Osteoblast (primary cell): ENCODE measurements around the gene TNFRSF14. TPM values are rescaled to one million over a fixed set of nuclear protein-coding genes. Genes with fewer than 3 reads are reported as not detected.

ENCODE experiments used
- DNase-seq: peaks from one replicate; pipeline ENCODE4 v3.0.0; 2011; ENCODE audit warnings: low spot score, mixed read lengths; ENCODE audit not compliant: insufficient read length; ENCODE audit errors: missing footprints
- H2AFZ ChIP-seq: 2 replicates; pipeline ENCODE4 v1.6.0; 2011; ENCODE audit warnings: mild to moderate bottlenecking, low read length
- H3K27ac ChIP-seq: 2 replicates; pipeline ENCODE4 v1.5.1; 2011; ENCODE audit warnings: mild to moderate bottlenecking, low read depth, low read length, moderate library complexity
- H3K27me3 ChIP-seq: 2 replicates; pipeline ENCODE4 v1.6.0; 2012; ENCODE audit warnings: mild to moderate bottlenecking, control low read depth, inconsistent platforms, low read length, moderate library complexity; ENCODE audit not compliant: insufficient read depth
- H3K36me3 ChIP-seq: 2 replicates; pipeline ENCODE4 v1.5.1; 2011; ENCODE audit warnings: mild to moderate bottlenecking, low read length, control low read depth, moderate library complexity; ENCODE audit not compliant: insufficient read depth
- H3K4me1 ChIP-seq: 2 replicates; pipeline ENCODE4 v1.5.1; 2011; ENCODE audit warnings: mild to moderate bottlenecking, low read length, control low read depth, moderate library complexity; ENCODE audit not compliant: insufficient read depth
- H3K4me2 ChIP-seq: 2 replicates; pipeline ENCODE4 v1.6.0; 2011; ENCODE audit warnings: mild to moderate bottlenecking, low read length; ENCODE audit not compliant: insufficient read depth
- H3K4me3 ChIP-seq: fragments of 200-600 bp; sonication (generic); 3 replicates; pipeline ENCODE4 v1.5.1; 2012; ENCODE audit warnings: mild to moderate bottlenecking, low read length, inconsistent platforms; ENCODE audit not compliant: insufficient read depth
- H3K79me2 ChIP-seq: 2 replicates; pipeline ENCODE4 v1.6.0; 2012; ENCODE audit warnings: mild to moderate bottlenecking, low read length, control low read depth, inconsistent platforms; ENCODE audit not compliant: insufficient read depth
- H3K9me3 ChIP-seq: 2 replicates; pipeline ENCODE4 v1.5.1; 2011; ENCODE audit warnings: low read depth, low read length, control low read depth
- H4K20me1 ChIP-seq: 2 replicates; pipeline ENCODE4 v1.6.0; 2012; ENCODE audit warnings: mild to moderate bottlenecking, low read length, control low read depth; ENCODE audit not compliant: insufficient read depth
- CTCF ChIP-seq: IDR thresholded peaks from 2 replicates; pipeline ENCODE4 v1.5.1; 2011; ENCODE audit warnings: mild to moderate bottlenecking, low read depth, low read length, moderate library complexity; ENCODE audit errors: extremely low read depth
- total RNA-seq: library from RNA; depleted of rRNA; stranded (reverse); fragments of >200 nt; gene quantifications from 2 replicates; pipeline ENCODE4 v1.2.3, GENCODE V29; 2012

TNFRSF14 gene
- total RNA-seq, 1 donor: 36.6 TPM

DNA sequence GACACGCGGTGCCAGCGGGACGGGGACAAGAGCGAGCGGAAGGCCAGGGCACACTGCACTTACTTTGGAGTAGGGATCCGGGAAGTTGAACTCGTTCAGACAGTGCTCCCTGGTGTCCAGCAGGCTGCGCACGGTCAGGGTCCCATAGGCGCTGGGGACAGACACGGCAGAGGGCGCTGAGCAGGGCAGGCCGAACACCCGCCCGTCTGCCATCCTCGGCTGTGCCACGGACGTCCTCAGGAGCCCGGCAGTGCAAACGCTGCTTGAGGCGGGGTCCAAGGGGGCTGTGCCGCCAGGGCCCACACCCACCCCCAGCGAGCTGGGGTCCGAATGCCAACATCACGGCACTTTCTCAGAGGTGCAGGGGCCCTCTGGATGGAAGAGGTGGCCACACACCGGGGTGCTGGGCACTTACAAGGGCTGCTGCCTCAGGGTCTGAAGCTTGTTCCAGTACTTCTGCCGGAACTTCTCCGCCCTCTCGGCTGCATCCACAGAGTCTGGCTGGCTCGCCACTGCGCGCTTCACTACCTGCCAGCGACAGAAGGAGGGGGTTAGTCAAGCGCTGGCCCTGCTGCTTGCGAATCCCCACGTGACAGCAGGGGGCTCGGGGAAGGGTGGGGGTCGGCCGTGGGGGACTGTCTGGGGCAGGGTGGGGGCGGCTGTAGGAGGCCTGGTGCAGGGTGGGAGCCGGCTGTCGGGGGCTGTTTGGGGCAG lies 42.1 kb upstream of the TNFRSF14 start:
- H4K20me1 ChIP-seq: peaks cover 3% of the 10 kb centered on the region
- H3K4me1 ChIP-seq: no peaks in the 10 kb centered on the region
- H3K27me3 ChIP-seq: no peaks in the 10 kb centered on the region
- no peaks in the 10 kb centered on the region for H3K9me3 ChIP-seq
- no peaks in the 10 kb centered on the region for H3K79me2 ChIP-seq
- H3K4me2 ChIP-seq: no peak overlapping the region
- H3K27ac ChIP-seq: no peak overlapping the region
- no peak overlapping the region for H2AFZ ChIP-seq
- H3K36me3 ChIP-seq: peaks cover 46% of the 10 kb centered on the region
- DNase-seq: no peak
- H3K4me3 ChIP-seq: no peak overlapping the region
- TF ChIP-seq CTCF: no peak

GRCh38 chr1:2514863-2515762 lies 41.1 kb upstream of the TNFRSF14 start:
- Histone ChIP-seq H3K4me2 (no peak overlapping the region), H3K9me3 (no peaks in the 10 kb centered on the region), H3K27me3 (no peaks in the 10 kb centered on the region), H3K79me2 (no peaks in the 10 kb centered on the region), H2AFZ (no peak overlapping the region), H3K27ac (no peak overlapping the region), H3K4me3 (no peak overlapping the region), H3K4me1 (no peaks in the 10 kb centered on the region), H3K36me3 (peaks cover 44% of the 10 kb centered on the region), H4K20me1 (peaks cover 3% of the 10 kb centered on the region)
- no peak for TF ChIP-seq CTCF
- no peak for DNase-seq

GRCh38 chr1:2515763-2516080 lies 40.4 kb upstream of the TNFRSF14 start:
- peaks cover 45% of the 10 kb centered on the region for H3K36me3 ChIP-seq
- no peak overlapping the region for H2AFZ ChIP-seq
- H3K79me2 ChIP-seq: no peaks in the 10 kb centered on the region
- H3K4me1 ChIP-seq: no peaks in the 10 kb centered on the region
- DNase-seq: no peak
- peaks cover 5% of the 10 kb centered on the region for H4K20me1 ChIP-seq
- no peak for TF ChIP-seq CTCF
- no peak overlapping the region for H3K4me2 ChIP-seq
- H3K4me3 ChIP-seq: no peak overlapping the region
- no peaks in the 10 kb centered on the region for H3K27me3 ChIP-seq
- H3K9me3 ChIP-seq: no peaks in the 10 kb centered on the region
- H3K27ac ChIP-seq: no peak overlapping the region

- Histone ChIP-seq H3K9me3 (no peaks in the 10 kb centered on the region), H4K20me1 (peaks cover 10% of the 10 kb centered on the region), H3K4me1 (no peaks in the 10 kb centered on the region), H3K4me2 (no peak overlapping the region), H3K27me3 (no peaks in the 10 kb centered on the region), H3K27ac (no peak overlapping the region), H3K36me3 (peaks cover 49% of the 10 kb centered on the region), H3K79me2 (peaks cover under 1% of the 10 kb centered on the region), H2AFZ (no peak overlapping the region), H3K4me3 (no peak overlapping the region)
- DNase-seq: no peak
- TF ChIP-seq CTCF: no peak
These were observed 40.0 kb upstream of the TNFRSF14 start for GRCh38 chr1:2516124-2516523.
